ENCODE measurements around the gene FOXL1.

The FOXL1 gene

GRCh38 chr16:86567701-86568581 is 10.4 kb upstream of the FOXL1 start:
- TF ChIP-seq CEBPB (IDR thresholded peaks at IDR 0.05) (no peak), MAX (IDR thresholded peaks at IDR 0.05) (no peak), YY1 (IDR thresholded peaks at IDR 0.05; ENCODE audit: low read depth) (no peak), EGR1 (IDR thresholded peaks at IDR 0.05) (no peak), EP300 (IDR thresholded peaks at IDR 0.05; ENCODE audit: borderline replicate concordance) (no peak)

- no peak for TF ChIP-seq MAX (IDR thresholded peaks at IDR 0.05)
- TF ChIP-seq RAD21 (IDR thresholded peaks at IDR 0.05; ENCODE audit: low read depth), result no peak
- TF ChIP-seq REST (IDR thresholded peaks at IDR 0.05; ENCODE audit: low read depth), result no peak
- no peak for TF ChIP-seq TAF1 (IDR thresholded peaks at IDR 0.05; ENCODE audit: low read depth)
- no peak for TF ChIP-seq YY1 (IDR thresholded peaks at IDR 0.05; ENCODE audit: low read depth)
- no peak for TF ChIP-seq EP300 (IDR thresholded peaks at IDR 0.05; ENCODE audit: borderline replicate concordance)
- no peak for TF ChIP-seq CEBPB (IDR thresholded peaks at IDR 0.05)
- TF ChIP-seq ZBTB7A (IDR thresholded peaks at IDR 0.05; ENCODE audit: low read depth), result no peak
- no peak for TF ChIP-seq NFIC (IDR thresholded peaks at IDR 0.05)
- TF ChIP-seq EGR1 (IDR thresholded peaks at IDR 0.05), result no peak
- no peak for TF ChIP-seq TCF12 (IDR thresholded peaks at IDR 0.05; ENCODE audit: low read depth)
- TF ChIP-seq FOXM1 (IDR thresholded peaks at IDR 0.05; ENCODE audit: borderline replicate concordance, low read depth), result no peak
- no peak for TF ChIP-seq USF1 (IDR thresholded peaks at IDR 0.05)
- no peak for TF ChIP-seq TEAD4 (IDR thresholded peaks at IDR 0.05)
- no peak for TF ChIP-seq CREB1 (IDR thresholded peaks at IDR 0.05; ENCODE audit: low read depth)
These were observed 9.4 kb upstream of the FOXL1 start for GRCh38 chr16:86568677-86569623.

GRCh38 chr16:86569701-86570447 is 8.5 kb upstream of the FOXL1 start:
- TF ChIP-seq FOXM1 (IDR thresholded peaks at IDR 0.05; ENCODE audit: borderline replicate concordance, low read depth), result no peak
- TF ChIP-seq EGR1 (IDR thresholded peaks at IDR 0.05), result no peak
- no peak for TF ChIP-seq REST (IDR thresholded peaks at IDR 0.05; ENCODE audit: low read depth)
- TF ChIP-seq USF1 (IDR thresholded peaks at IDR 0.05), result no peak
- no peak for TF ChIP-seq NFIC (IDR thresholded peaks at IDR 0.05)
- TF ChIP-seq TEAD4 (IDR thresholded peaks at IDR 0.05), result no peak
- TF ChIP-seq ZBTB7A (IDR thresholded peaks at IDR 0.05; ENCODE audit: low read depth), result no peak
- TF ChIP-seq YY1 (IDR thresholded peaks at IDR 0.05; ENCODE audit: low read depth), result no peak
- no peak for TF ChIP-seq CREB1 (IDR thresholded peaks at IDR 0.05; ENCODE audit: low read depth)

- TF ChIP-seq MAX (IDR thresholded peaks at IDR 0.05), result no peak
- no peak for TF ChIP-seq TCF12 (IDR thresholded peaks at IDR 0.05; ENCODE audit: low read depth)
- TF ChIP-seq EP300 (IDR thresholded peaks at IDR 0.05; ENCODE audit: borderline replicate concordance), result no peak
- no peak for TF ChIP-seq ZBTB7A (IDR thresholded peaks at IDR 0.05; ENCODE audit: low read depth)
- no peak for TF ChIP-seq CREB1 (IDR thresholded peaks at IDR 0.05; ENCODE audit: low read depth)
- TF ChIP-seq FOXM1 (IDR thresholded peaks at IDR 0.05; ENCODE audit: borderline replicate concordance, low read depth), result no peak
- no peak for TF ChIP-seq TEAD4 (IDR thresholded peaks at IDR 0.05)
- TF ChIP-seq YY1 (IDR thresholded peaks at IDR 0.05; ENCODE audit: low read depth), result no peak
- TF ChIP-seq TAF1 (IDR thresholded peaks at IDR 0.05; ENCODE audit: low read depth), result no peak
- no peak for TF ChIP-seq REST (IDR thresholded peaks at IDR 0.05; ENCODE audit: low read depth)
- TF ChIP-seq EGR1 (IDR thresholded peaks at IDR 0.05), result no peak
- TF ChIP-seq CEBPB (IDR thresholded peaks at IDR 0.05), result no peak
- no peak for TF ChIP-seq USF1 (IDR thresholded peaks at IDR 0.05)
These were observed 7.5 kb upstream of the FOXL1 start for GRCh38 chr16:86570558-86571529.
